ENCODE data around the gene ECSCR.
"Not testable (repeated sequence)": the region's sequence is repeated elsewhere in the genome, so short reads cannot be mapped to it uniquely, and the experiment has no call there.

Gene ECSCR, protein sequence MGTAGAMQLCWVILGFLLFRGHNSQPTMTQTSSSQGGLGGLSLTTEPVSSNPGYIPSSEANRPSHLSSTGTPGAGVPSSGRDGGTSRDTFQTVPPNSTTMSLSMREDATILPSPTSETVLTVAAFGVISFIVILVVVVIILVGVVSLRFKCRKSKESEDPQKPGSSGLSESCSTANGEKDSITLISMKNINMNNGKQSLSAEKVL

GRCh38 chr5:139462586-139463276 is at the start of gene ECSCR:
ECSCR (minus strand) TSS chr5:139462743; CDS start chr5:139462670, 73 bp downstream.
- no peak for DNase-seq

- DNase-seq, result not testable (repeated sequence)
These were observed 42.2 kb upstream of the ECSCR start for GRCh38 chr5:139504722-139505121.

- not testable (repeated sequence) for DNase-seq
These were observed 41.3 kb upstream of the ECSCR start for GRCh38 chr5:139503879-139504278.

DNA sequence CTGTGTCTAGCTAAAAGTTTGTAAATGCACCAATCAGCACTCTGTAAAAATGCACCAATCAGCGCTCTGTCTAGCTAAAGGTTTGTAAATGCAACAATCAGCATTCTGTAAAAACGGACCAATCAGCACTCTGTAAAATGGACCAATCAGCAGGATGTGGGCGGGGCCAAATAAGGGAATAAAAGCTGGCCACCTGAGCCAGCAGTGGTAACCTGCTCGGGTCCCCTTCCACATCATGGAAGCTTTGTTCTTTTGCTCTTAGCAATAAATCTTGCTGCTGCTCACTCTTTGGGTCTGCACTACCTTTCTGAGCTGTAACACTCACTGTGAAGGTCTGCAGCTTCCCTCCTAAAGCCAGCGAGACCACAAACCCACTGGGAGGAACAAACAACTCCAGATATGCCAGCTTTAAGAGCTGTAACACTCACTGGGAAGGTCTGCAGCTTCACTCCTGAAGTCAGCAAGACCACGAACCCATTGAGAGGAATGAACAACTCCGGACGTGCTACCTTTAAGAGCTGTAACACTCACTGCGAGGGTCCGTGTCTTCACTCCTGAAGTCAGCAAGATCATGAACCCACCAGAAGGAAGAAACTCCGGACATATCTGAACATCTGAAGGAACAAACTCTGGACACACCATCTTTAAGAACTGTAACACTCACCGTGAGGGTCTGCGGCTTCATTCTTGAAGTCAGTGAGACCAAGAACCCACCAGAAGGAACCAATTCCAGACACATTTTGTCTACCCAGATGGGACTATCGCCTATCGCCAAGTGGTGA is 40.7 kb upstream of the ECSCR start:
- not testable (repeated sequence) for DNase-seq

DNA sequence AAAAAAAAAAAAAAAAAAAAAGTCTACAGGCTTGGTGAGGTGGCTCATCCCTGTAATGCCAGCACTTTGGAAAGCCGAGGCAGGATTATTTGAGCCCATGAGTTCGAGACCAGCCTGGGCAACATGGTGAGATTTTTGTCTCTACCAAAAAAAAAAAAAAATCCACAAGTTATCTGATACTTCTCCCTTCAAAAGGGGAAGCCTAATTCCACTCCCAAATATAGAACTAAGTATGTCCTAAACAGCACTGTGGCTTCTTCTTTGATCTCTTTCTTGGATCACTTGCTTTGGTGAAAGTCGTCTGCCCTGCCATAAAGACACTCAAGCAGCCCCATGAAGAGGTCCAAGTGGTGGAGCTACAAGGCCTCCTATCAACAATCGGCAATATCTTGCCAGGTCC is 38.8 kb upstream of the ECSCR start:
- no peak for DNase-seq

DNA sequence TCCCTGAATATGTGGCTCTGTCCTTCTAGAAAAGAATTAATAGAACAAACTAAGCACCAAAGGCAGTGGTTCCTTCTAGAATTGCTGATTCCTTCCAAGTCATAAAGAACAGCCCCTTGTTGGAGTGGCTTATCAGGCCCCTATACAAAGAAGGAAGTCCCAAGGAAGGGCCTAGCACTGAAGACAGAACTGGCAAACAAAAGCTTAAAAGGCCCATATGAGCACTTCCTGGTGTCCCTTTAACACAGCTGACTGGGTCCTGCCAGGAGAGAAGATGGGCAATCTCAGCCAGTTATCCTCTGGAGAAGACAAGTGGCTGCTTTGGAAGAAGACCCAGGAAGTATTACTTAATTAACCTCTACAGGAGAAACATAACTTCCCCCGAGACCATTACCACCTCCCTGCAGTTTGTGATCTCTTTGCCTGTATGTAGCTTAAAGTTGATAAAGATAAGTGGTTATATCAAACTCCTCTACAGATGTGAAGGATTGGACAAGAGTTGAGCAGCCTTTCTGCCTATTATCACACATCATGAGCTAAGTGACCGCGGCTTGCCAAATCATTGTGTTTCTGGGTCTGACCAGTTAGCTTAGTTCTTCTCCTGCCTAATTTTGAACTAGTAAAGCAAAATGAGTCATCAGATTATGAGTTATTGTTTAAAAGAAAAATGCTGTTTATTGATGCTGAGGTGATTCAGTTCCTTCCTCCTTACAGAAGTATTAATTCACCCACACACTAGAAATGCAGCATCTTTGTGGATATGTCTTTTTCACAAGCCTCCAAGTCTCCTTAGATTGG is 33.3 kb upstream of the ECSCR start:
- no peak for DNase-seq

- DNase-seq, result no peak
These were observed 32.3 kb upstream of the ECSCR start for GRCh38 chr5:139494832-139495231.

- DNase-seq, result no peak
These were observed 31.7 kb upstream of the ECSCR start for GRCh38 chr5:139494256-139494655.

GRCh38 chr5:139492700-139493192 is 30.2 kb upstream of the ECSCR start:
- no peak for DNase-seq

GRCh38 chr5:139488260-139488659 is 25.7 kb upstream of the ECSCR start:
- DNase-seq, result no peak

GRCh38 chr5:139486201-139486600 is 23.7 kb upstream of the ECSCR start:
- no peak for DNase-seq

DNA sequence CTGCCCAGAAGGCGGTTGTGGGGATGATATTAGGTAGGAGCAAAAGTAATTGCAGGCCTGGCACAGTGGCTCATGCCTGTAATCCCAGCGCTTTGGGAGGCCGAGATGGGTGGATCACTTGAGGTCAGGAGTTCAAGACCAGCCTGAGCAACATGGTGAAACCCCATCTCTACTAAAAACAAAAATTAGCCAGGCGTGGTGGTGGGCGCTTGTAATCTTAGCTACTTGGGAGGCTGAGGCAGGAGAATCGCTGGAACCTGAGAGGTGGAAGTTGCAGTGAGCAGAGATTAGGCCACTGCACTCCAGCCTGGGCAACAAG is 20.3 kb upstream of the ECSCR start:
- not testable (repeated sequence) for DNase-seq

- DNase-seq, result no peak
These were observed 19.7 kb upstream of the ECSCR start, which contains the start of gene STING1 for GRCh38 chr5:139482050-139482889. STING1 (minus strand) TSS chr5:139482758; CDS start chr5:139481704, 1,054 bp downstream.

DNA sequence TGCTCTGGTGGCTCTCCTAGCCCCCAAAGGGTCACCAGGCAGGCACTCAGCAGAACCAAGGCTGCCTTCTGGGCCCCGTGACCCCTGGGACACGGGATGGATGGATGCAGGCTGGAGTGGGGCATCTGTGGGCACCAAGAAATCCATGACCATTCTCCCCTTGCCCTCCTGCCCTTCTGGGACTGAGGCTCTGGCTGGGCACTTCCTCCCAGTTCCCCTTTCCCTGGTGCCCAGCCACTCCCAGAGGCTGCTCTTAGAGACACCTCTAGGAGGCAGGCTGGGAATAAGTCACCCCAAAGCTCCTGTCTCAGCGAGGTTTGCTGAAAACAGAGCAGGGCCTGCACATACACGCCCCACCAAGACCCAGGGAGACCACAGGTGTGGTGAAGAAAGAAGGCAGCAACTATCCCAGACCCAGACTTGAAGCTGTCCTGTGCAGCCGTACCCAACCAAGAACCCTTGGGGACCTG is 19.1 kb upstream of the ECSCR start:
- DNase-seq, result no peak

GRCh38 chr5:139481122-139481533 is 18.6 kb upstream of the ECSCR start:
- no peak for DNase-seq

DNA sequence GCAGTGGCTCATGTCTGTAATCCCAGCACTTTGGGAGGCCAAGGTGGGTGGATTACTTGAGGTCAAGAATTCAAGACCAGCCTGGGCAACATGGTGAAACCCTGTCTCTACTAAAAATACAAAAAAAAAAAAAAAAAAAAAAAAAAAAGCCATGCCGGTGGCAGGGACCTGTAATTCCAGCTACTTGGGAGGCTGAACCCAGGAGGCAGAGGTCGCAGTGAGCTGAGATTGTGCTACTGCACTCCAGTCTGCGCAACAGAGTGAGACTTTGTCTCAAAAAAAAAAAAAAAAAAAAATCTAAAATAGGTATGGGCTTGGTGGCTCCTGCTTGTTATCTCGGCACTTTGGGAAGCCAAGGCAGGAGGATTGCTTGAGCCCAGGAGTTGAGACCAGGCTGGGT is 17.2 kb upstream of the ECSCR start:
- not testable (repeated sequence) for DNase-seq

- DNase-seq, result not testable (repeated sequence)
These were observed 16.3 kb upstream of the ECSCR start for GRCh38 chr5:139478657-139479423.

GRCh38 chr5:139475865-139476617 is 13.5 kb upstream of the ECSCR start:
- DNase-seq, result no peak

GRCh38 chr5:139474890-139475791 is 12.6 kb upstream of the ECSCR start:
- no peak for DNase-seq
